K562 (cell line): Measurements from ENCODE around the gene TMEM200B.

Experiments used
- ZNF655 ChIP-seq: fragments of 250-450 bp; sonication (Bioruptor Pico); IDR thresholded peaks from 2 replicates; pipeline ENCODE4 v1.5.0; 2021
- ZSCAN29 ChIP-seq: fragments of 450-650 bp; IDR thresholded peaks from 2 replicates; pipeline ENCODE4 v1.6.1; 2017
- ZZZ3 ChIP-seq: fragments of 450-650 bp; IDR thresholded peaks from 2 replicates; pipeline ENCODE4 v1.6.1; 2016; ENCODE audit warnings: antibody characterized with exemption, mild to moderate bottlenecking, moderate library complexity

DNA sequence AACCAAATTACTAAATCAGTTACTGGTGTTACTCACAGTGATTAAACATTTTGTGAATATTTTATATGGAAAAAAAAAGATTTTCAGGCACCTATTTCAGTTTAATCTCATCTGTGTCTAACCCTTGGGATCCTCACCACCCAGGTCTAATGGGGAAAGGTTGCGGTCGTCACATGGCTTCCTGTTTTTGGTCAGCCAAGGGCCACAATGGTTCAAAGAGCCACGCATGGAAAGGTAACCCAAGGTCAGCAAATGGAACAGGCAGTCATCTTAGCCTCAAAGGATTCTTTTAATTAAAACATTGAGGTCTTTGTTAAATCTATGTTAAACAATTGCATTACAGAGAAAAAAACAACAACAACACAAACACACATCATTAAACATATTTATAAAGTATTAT lies 36.1 kb upstream of the TMEM200B start:
- no peak for TF ChIP-seq ZNF655 (CRISPR knock-in tag)
- TF ChIP-seq ZZZ3, result no peak
- no peak for TF ChIP-seq ZSCAN29
